GF-D8 (cell line): Measurements from ENCODE around the gene NTN5.
"Not testable (repeated sequence)": the region's sequence is repeated elsewhere in the genome, so short reads cannot be mapped to it uniquely, and the experiment has no call there.

Experiments used
- DNase-seq: peaks from one replicate; lab custom pipeline; 2025; lab: John Stamatoyannopoulos, UW

Gene NTN5

GRCh38 chr19:48672994-48673393, at the start of gene NTN5:
NTN5 (minus strand) TSS chr19:48673017; CDS start chr19:48670986, 2,031 bp downstream.
- DNase-seq = no peak

GRCh38 chr19:48722196-48722708, 49.4 kb upstream of the NTN5 start:
- no peak for DNase-seq

GRCh38 chr19:48720613-48721296, 47.9 kb upstream of the NTN5 start:
- DNase-seq = peak; percentile 91

GRCh38 chr19:48720251-48720612, 47.4 kb upstream of the NTN5 start:
- DNase-seq = no peak

- no peak for DNase-seq
Observed at GRCh38 chr19:48719263-48720171, 46.7 kb upstream of the NTN5 start, which contains the start of gene MAMSTR. MAMSTR (minus strand) TSS chr19:48719725; CDS start chr19:48719031, 694 bp downstream.

GRCh38 chr19:48718711-48719231, 46.0 kb upstream of the NTN5 start:
- no peak for DNase-seq

GRCh38 chr19:48718106-48718505, 45.3 kb upstream of the NTN5 start:
- DNase-seq = not testable (repeated sequence)

GRCh38 chr19:48716562-48717291, 43.9 kb upstream of the NTN5 start:
- no peak for DNase-seq

GRCh38 chr19:48715681-48716171, 42.9 kb upstream of the NTN5 start:
- no peak for DNase-seq

GRCh38 chr19:48714759-48715675, 42.2 kb upstream of the NTN5 start:
- DNase-seq = no peak

GRCh38 chr19:48713864-48714755, 41.3 kb upstream of the NTN5 start:
- DNase-seq = peak; percentile 95

GRCh38 chr19:48713041-48713863, 40.4 kb upstream of the NTN5 start:
- DNase-seq = no peak

GRCh38 chr19:48711106-48711662, 38.4 kb upstream of the NTN5 start:
- DNase-seq = no peak

GRCh38 chr19:48708471-48708870, 35.7 kb upstream of the NTN5 start:
- DNase-seq = no peak

GRCh38 chr19:48705431-48705830, 32.6 kb upstream of the NTN5 start:
- no peak for DNase-seq

- DNase-seq = no peak
Observed at GRCh38 chr19:48703316-48703715, 30.5 kb upstream of the NTN5 start.

GRCh38 chr19:48702701-48703100, 29.9 kb upstream of the NTN5 start:
- no peak for DNase-seq

- peak; percentile 51 for DNase-seq
Observed at GRCh38 chr19:48698046-48698445, 25.2 kb upstream of the NTN5 start.
